Measurements from ENCODE around the gene AGBL2.
"Not testable (repeated sequence)": the region's sequence is repeated elsewhere in the genome, so short reads cannot be mapped to it uniquely, and the experiment has no call there.

The AGBL2 gene

DNA sequence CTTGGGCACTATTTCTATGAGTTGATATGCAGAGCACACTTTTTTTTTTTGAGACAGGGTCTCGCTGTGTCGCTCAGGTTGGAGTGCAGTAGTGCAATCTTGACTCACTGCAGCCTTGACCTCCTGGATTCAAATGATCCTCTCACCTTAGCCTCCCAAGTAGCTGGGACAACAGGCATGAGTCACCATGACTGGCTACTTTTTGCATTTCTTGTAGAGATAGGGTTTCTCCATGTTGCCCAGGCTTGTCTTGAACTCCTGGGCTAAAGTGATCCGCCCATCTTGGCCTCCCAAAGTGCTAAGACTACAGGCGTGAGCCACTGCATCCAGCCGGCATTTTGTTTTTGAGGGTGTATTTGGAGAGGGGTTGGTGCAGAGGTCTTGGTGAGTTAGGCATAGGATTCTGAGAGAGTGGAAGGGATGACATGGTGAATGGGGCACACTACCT is 42.9 kb downstream of the AGBL2 start:
- no peaks in the 10 kb centered on the region for H3K9me3 ChIP-seq (ENCODE audit: low read length)

DNA sequence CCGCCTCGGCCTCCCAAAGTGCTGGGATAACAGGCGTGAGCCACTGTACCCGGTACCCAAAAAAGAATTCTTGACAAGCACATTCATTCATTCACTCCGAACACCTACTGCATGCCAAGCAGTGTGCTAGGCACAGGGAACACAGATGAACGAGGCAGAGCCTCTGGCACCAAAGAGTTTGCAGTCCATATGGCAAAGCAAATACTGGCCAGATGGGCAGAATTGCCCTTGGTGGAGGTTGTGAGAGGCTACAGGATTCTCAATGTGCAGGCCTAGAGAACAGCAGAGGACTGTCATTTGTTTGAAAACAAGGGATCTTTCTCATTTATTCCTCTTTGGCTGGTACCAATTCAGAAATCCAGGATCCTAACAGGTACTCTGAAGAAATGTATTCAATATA is 45.3 kb downstream of the AGBL2 start:
- no peaks in the 10 kb centered on the region for H3K27me3 ChIP-seq (ENCODE audit: insufficient read depth, low read length)
- H3K36me3 ChIP-seq (ENCODE audit: insufficient read depth, low read length): no peaks in the 10 kb centered on the region
- H3K9me3 ChIP-seq (ENCODE audit: low read length): no peaks in the 10 kb centered on the region
- H3K4me3 ChIP-seq (ENCODE audit: low read length): no peak overlapping the region
- H2AFZ ChIP-seq (ENCODE audit: low read depth, low read length): no peak overlapping the region
- no peaks in the 10 kb centered on the region for H3K4me1 ChIP-seq (ENCODE audit: insufficient read depth, low read length)

More for the DNA sequence above, 42.9 kb downstream of the AGBL2 start:
- H2AFZ ChIP-seq (ENCODE audit: low read depth, low read length): no peak overlapping the region
- H3K4me1 ChIP-seq (ENCODE audit: insufficient read depth, low read length): no peaks in the 10 kb centered on the region
- no peaks in the 10 kb centered on the region for H3K27me3 ChIP-seq (ENCODE audit: insufficient read depth, low read length)
- H3K36me3 ChIP-seq (ENCODE audit: insufficient read depth, low read length): no peaks in the 10 kb centered on the region
- H3K4me3 ChIP-seq (ENCODE audit: low read length): no peak overlapping the region

DNA sequence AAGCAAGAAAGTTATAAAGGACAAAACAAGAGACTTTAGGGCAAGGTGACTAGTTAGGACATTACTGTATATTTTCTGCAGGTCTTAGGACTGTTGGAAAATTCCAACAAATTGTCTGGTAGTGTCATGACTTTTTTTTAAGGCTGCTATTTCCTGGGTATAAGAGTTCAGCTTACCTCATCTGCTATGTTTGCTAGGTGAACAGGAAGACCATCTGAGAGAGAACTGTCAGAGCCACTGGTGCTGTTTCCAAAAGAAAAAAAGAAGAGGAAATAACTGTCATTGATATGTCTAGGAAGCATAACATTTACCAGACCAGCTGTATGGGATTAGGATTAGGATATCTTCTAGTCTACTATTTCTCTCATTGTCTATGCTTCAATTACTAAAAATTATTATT is 46.5 kb downstream of the AGBL2 start:
- no peak overlapping the region for H2AFZ ChIP-seq (ENCODE audit: low read depth, low read length)
- no peaks in the 10 kb centered on the region for H3K36me3 ChIP-seq (ENCODE audit: insufficient read depth, low read length)
- H3K4me1 ChIP-seq (ENCODE audit: insufficient read depth, low read length): no peaks in the 10 kb centered on the region

DNA sequence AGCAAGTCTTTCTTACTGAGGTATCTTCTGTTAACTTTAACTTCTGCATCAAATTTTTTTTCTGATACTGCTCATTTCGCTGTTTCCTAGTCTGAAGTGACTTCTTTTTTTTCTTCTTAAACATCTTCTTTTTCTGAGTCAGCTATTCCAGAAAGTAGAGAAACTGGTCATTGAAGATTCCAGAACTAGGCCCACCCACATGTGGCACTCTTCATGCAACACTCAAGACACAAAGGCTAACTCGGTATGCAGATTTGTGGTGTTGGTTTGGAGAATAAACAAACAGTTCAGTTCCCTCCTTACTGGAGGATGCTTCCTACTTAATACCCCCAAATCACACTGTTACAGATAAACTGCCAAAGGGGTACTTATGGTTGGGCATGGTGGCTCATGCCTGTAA is 47.6 kb downstream of the AGBL2 start:
- Histone ChIP-seq H3K36me3 (ENCODE audit: insufficient read depth, low read length) (no peaks in the 10 kb centered on the region), H3K9me3 (ENCODE audit: low read length) (no peaks in the 10 kb centered on the region), H3K27me3 (ENCODE audit: insufficient read depth, low read length) (no peaks in the 10 kb centered on the region), H3K4me1 (ENCODE audit: insufficient read depth, low read length) (no peaks in the 10 kb centered on the region), H3K4me3 (ENCODE audit: low read length) (no peak overlapping the region), H2AFZ (ENCODE audit: low read depth, low read length) (no peak overlapping the region)

More for the DNA sequence above, 46.5 kb downstream of the AGBL2 start:
- H3K4me3 ChIP-seq (ENCODE audit: low read length): no peak overlapping the region
- H3K27me3 ChIP-seq (ENCODE audit: insufficient read depth, low read length): no peaks in the 10 kb centered on the region
- H3K9me3 ChIP-seq (ENCODE audit: low read length): no peaks in the 10 kb centered on the region

DNA sequence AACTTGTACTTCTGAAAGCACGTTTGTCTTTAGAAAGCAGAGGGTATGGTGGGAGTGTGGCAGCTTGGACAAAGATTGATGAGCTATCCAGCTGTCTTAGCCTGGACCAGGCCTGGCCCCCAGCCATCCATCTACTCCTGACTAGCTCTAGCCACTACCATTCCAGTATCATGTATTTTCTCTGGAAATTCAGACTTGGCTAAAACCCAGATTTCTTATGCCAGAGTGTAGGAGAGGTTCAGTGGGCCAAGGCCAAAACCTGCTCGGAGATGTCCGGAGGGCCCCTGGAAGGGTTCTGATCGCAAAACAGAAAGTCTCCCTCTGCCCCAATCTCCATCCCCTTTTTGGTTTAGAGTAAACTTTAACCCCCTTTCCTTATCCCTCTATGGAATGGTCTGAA is 48.0 kb downstream of the AGBL2 start:
- H3K36me3 ChIP-seq (ENCODE audit: insufficient read depth, low read length): no peaks in the 10 kb centered on the region
- H3K27me3 ChIP-seq (ENCODE audit: insufficient read depth, low read length): no peaks in the 10 kb centered on the region
- no peak overlapping the region for H3K4me3 ChIP-seq (ENCODE audit: low read length)
- no peaks in the 10 kb centered on the region for H3K9me3 ChIP-seq (ENCODE audit: low read length)
- H3K4me1 ChIP-seq (ENCODE audit: insufficient read depth, low read length): no peaks in the 10 kb centered on the region
- no peak overlapping the region for H2AFZ ChIP-seq (ENCODE audit: low read depth, low read length)

DNA sequence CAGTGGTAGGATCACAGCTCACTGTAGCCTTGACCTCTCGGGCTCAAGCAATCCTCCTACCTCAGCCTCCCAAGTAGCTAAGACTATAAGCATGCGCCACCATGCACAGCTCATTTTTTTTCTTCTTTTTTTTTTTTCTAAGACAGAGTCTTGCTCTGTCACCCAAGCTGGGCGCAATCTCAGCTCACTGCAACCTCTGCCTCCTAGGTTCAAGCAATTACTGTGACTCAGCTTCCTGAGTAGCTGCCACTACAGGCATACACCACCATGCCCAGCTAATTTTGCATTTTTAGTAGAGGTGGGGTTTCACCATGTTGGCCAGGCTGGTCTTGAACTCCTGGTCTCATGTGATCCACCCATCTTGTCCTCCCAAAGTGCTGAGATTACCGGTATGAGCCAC is 50.2 kb downstream of the AGBL2 start:
- H3K27me3 ChIP-seq (ENCODE audit: insufficient read depth, low read length); H3K9me3 ChIP-seq (ENCODE audit: low read length); H3K4me3 ChIP-seq (ENCODE audit: low read length); H2AFZ ChIP-seq (ENCODE audit: low read depth, low read length); H3K4me1 ChIP-seq (ENCODE audit: insufficient read depth, low read length); H3K36me3 ChIP-seq (ENCODE audit: insufficient read depth, low read length): not testable (repeated sequence)

DNA sequence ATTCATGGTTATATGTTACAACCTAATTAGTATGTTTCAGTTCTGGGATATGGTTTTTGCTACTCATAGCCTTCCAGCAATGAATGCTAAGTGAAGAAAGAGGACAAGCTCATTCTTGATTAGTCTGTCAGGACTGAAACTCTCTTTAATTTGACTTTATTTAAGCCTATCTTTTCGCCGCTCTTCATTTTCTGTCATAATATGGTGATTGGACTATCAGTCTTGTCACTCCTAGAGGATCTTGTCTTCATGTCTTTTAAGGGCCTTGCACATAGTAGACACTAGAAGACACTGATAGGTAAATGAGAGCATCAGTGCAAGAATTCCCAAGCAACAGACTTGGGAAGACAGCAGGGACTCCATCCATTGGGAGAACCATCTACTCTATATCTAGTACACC is 53.9 kb downstream of the AGBL2 start:
- Histone ChIP-seq H3K27me3 (ENCODE audit: insufficient read depth, low read length) (no peaks in the 10 kb centered on the region), H3K4me1 (ENCODE audit: insufficient read depth, low read length) (no peaks in the 10 kb centered on the region), H3K9me3 (ENCODE audit: low read length) (no peaks in the 10 kb centered on the region), H3K4me3 (ENCODE audit: low read length) (no peak overlapping the region), H2AFZ (ENCODE audit: low read depth, low read length) (no peak overlapping the region), H3K36me3 (ENCODE audit: insufficient read depth, low read length) (no peaks in the 10 kb centered on the region)

DNA sequence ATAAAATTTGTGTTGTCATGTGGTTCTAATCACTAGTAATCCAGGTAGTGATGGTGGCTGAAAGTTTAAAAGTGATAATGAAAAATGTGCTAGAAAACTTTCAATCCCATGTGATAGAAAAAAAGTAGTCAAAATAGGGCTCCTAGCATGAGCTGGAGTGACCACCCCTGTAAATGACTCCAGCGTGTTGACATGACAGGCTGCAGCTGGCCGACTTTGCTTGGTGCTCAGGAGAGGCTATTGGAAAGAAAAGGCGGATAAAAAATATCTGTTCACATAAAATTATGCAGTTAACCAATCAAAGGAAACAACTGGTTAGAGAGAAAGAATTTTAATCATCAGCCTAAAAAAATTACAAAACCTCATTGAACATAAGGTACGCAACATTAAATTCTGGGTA is 55.9 kb downstream of the AGBL2 start:
- Histone ChIP-seq H3K9me3 (ENCODE audit: low read length) (no peaks in the 10 kb centered on the region), H3K4me1 (ENCODE audit: insufficient read depth, low read length) (no peaks in the 10 kb centered on the region), H3K36me3 (ENCODE audit: insufficient read depth, low read length) (no peaks in the 10 kb centered on the region), H3K27me3 (ENCODE audit: insufficient read depth, low read length) (no peaks in the 10 kb centered on the region), H2AFZ (ENCODE audit: low read depth, low read length) (no peak overlapping the region), H3K4me3 (ENCODE audit: low read length) (no peak overlapping the region)

DNA sequence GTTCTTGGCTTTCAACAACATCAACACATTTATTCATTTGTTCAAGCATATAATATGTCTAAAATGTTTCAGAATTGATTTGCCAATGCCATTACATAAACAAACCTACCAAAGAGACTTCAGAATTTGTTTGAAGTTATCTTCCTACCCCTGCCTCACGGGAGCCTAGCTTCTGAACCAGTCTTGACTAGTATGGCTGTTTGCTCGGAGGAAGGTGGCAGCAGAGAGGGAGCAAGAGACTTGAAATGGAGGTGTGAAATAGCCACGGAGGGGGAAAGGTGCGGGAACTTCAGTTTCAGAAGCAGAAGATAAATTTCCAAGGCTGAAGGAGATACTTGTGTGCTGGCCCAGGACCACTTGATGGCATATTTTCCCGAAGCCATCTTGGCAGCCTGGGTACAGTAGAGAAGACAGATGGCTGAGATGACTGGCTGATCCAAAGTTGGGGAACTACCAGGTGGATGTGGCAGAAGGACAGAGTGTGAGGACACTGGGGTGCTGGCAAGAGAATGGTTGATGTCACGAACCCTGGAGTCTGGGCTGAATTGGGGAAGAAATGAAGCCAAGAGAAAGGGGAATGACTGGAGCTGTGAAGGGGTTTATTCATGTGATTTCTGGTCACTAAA is 58.8 kb downstream of the AGBL2 start:
- Histone ChIP-seq H3K36me3 (ENCODE audit: insufficient read depth, low read length) (no peaks in the 10 kb centered on the region), H3K4me3 (ENCODE audit: low read length) (no peak overlapping the region), H3K9me3 (ENCODE audit: low read length) (peaks cover 6% of the 10 kb centered on the region), H3K27me3 (ENCODE audit: insufficient read depth, low read length) (no peaks in the 10 kb centered on the region), H2AFZ (ENCODE audit: low read depth, low read length) (no peak overlapping the region), H3K4me1 (ENCODE audit: insufficient read depth, low read length) (no peaks in the 10 kb centered on the region)

DNA sequence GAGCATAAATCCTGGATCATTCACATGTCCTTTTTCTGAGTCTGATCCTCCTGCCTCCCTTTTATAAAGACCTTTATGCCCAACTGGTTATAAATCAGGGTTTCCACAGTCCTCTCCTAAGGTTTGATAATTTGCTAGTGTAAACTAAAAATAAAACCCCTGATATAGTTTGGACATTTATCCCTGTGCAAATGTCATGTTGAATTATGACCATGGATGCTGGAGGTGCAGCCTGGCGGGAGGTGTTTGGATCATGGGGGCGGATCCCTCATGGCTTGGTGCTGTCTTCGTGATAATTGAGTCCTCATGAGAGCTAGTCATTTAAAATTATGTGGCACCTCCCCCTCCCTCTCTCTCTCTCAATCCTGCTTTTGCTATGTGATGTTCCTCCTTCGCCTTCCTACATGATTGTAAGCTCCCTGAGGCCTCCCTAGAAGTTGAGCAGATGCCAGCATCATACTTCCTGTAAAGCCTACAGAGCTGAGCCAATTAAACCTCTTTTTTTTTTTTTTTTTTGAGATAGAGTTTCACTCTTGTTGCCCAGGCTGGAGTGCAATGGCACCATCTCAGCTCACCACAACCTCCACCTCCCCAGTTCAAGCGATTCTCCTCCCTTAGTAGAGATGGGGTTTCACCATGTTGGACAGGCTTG is 63.2 kb downstream of the AGBL2 start:
- no peaks in the 10 kb centered on the region for H3K36me3 ChIP-seq (ENCODE audit: insufficient read depth, low read length)
- H3K27me3 ChIP-seq (ENCODE audit: insufficient read depth, low read length): no peaks in the 10 kb centered on the region
- no peaks in the 10 kb centered on the region for H3K4me1 ChIP-seq (ENCODE audit: insufficient read depth, low read length)
- no peak overlapping the region for H3K4me3 ChIP-seq (ENCODE audit: low read length)
- H3K9me3 ChIP-seq (ENCODE audit: low read length): peaks cover 7% of the 10 kb centered on the region
- H2AFZ ChIP-seq (ENCODE audit: low read depth, low read length): no peak overlapping the region

DNA sequence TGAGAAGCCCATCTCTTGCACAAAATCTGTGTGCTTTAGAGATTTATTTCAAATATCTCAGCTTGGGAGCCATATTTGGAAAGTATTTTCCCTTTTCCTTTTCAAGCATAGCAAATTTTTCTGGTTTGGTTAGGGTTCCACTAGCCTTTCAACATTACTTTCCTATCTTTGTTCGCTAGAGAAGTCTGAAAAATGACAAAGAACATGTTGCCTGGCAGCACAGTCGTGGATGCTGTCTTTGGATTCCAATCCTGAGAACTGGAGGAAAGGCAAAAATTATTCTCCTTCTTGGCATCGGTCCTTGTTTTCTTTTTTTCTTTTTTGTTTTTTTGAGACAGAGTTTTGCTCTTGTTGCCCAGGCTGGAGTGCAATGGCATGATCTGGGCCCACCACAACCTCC is 65.9 kb downstream of the AGBL2 start:
- Histone ChIP-seq H3K4me3 (ENCODE audit: low read length) (no peak overlapping the region), H3K27me3 (ENCODE audit: insufficient read depth, low read length) (no peaks in the 10 kb centered on the region), H3K36me3 (ENCODE audit: insufficient read depth, low read length) (no peaks in the 10 kb centered on the region), H3K4me1 (ENCODE audit: insufficient read depth, low read length) (no peaks in the 10 kb centered on the region), H3K9me3 (ENCODE audit: low read length) (peaks cover 7% of the 10 kb centered on the region), H2AFZ (ENCODE audit: low read depth, low read length) (no peak overlapping the region)

DNA sequence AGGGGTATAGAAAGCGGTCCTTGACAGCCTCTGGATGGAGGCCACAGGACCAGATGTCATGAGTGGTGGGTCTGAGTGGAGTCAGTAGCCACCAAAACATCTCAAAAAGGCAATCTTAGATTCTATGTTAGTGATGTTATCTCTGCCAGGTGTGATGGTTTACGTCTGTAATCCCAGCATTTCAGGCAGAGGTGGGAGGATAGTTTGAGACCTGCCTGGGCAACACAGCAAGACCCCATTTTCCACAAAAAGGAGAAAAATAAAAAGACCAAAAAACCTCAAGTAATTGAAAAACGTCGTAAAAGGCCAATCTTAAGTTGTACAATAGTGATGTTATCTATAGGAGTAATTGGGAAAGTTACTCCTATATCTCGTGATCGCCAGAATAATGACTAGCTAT is 69.2 kb downstream of the AGBL2 start:
- Histone ChIP-seq H2AFZ (ENCODE audit: low read depth, low read length) (no peak overlapping the region), H3K4me1 (ENCODE audit: insufficient read depth, low read length) (peaks cover 4% of the 10 kb centered on the region), H3K4me3 (ENCODE audit: low read length) (no peak overlapping the region), H3K27me3 (ENCODE audit: insufficient read depth, low read length) (no peaks in the 10 kb centered on the region), H3K9me3 (ENCODE audit: low read length) (no peaks in the 10 kb centered on the region), H3K36me3 (ENCODE audit: insufficient read depth, low read length) (no peaks in the 10 kb centered on the region)

DNA sequence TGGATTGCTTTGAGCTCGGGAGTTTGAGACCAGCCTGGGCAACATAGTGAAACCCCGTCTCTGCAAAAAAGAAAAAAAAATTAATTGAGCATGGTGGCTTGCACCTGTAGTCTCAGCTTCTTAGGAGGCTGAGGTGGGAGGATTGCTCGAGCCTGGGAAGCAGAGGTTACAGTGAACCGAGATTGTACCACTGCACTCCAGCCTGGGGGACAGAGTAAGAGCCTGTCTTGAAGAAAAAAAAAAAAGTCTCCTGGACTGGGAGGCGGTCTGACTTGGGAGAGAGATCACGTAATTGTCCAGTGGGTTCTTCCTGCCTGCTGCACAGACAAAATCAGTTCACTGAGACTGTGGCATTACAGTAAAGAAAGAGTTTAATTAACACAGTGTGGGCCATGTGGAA is 69.7 kb downstream of the AGBL2 start:
- H2AFZ ChIP-seq (ENCODE audit: low read depth, low read length): no peak overlapping the region
- no peak overlapping the region for H3K4me3 ChIP-seq (ENCODE audit: low read length)
- H3K9me3 ChIP-seq (ENCODE audit: low read length): no peaks in the 10 kb centered on the region
- no peaks in the 10 kb centered on the region for H3K27me3 ChIP-seq (ENCODE audit: insufficient read depth, low read length)
- H3K36me3 ChIP-seq (ENCODE audit: insufficient read depth, low read length): no peaks in the 10 kb centered on the region
- peaks cover 5% of the 10 kb centered on the region for H3K4me1 ChIP-seq (ENCODE audit: insufficient read depth, low read length)
